Measurements from ENCODE around the gene COL15A1.

The COL15A1 gene

GRCh38 chr9:98980291-98980690 lies 36.6 kb downstream of the COL15A1 start:
- Histone ChIP-seq H3K9me2 (replicated peaks; ENCODE audit: insufficient read depth, low read length) (no peaks in the 10 kb centered on the region), H3K9me3 (replicated peaks; ENCODE audit: insufficient read depth, low read length) (no peaks in the 10 kb centered on the region), H3K4me2 (ENCODE audit: low read depth, low read length) (no peak overlapping the region), H4K20me1 (ENCODE audit: insufficient read depth, low read length) (no peaks in the 10 kb centered on the region), H3K9ac (ENCODE audit: low read length) (no peak overlapping the region), H3K4me3 (ENCODE audit: low read length) (no peak overlapping the region), H3F3A (ENCODE audit: insufficient read depth, low read length) (no peaks in the 10 kb centered on the region), H3K4me1 (ENCODE audit: low read length) (no peaks in the 10 kb centered on the region), H3K79me2 (ENCODE audit: low read length) (no peaks in the 10 kb centered on the region), H3K27ac (ENCODE audit: low read length) (no peak overlapping the region), H3K27me3 (replicated peaks; ENCODE audit: insufficient read depth, low read length) (peaks cover 8% of the 10 kb centered on the region; the same call in 1 of the 2 replicates), H2AFZ (ENCODE audit: low read length) (no peak overlapping the region), H3K36me3 (replicated peaks; ENCODE audit: insufficient read depth, low read length) (no peaks in the 10 kb centered on the region)
- DNase-seq: no peak
- TF ChIP-seq CTCF (IDR thresholded peaks at IDR 0.05; ENCODE audit: low read length) (no peak), EZH2phosphoT487 (IDR thresholded peaks at IDR 0.05; ENCODE audit: low read length) (no peak), EZH2 (optimal IDR thresholded peaks at IDR 0.05; ENCODE audit: low read depth, low read length) (no peak)

- no peaks in the 10 kb centered on the region for H3K9me3 ChIP-seq (replicated peaks; ENCODE audit: insufficient read depth, low read length)
- H3F3A ChIP-seq (ENCODE audit: insufficient read depth, low read length): no peaks in the 10 kb centered on the region
- peaks cover 9% of the 10 kb centered on the region; the same call in 1 of the 2 replicates for H3K27me3 ChIP-seq (replicated peaks; ENCODE audit: insufficient read depth, low read length)
- no peaks in the 10 kb centered on the region for H3K9me2 ChIP-seq (replicated peaks; ENCODE audit: insufficient read depth, low read length)
- H3K79me2 ChIP-seq (ENCODE audit: low read length): no peaks in the 10 kb centered on the region
- peaks cover 9% of the 10 kb centered on the region; the same call in 1 of the 2 replicates for H3K4me1 ChIP-seq (ENCODE audit: low read length)
- no peak for DNase-seq
- H3K4me2 ChIP-seq (ENCODE audit: low read depth, low read length): no peak overlapping the region
- H3K4me3 ChIP-seq (ENCODE audit: low read length): no peak overlapping the region
- H3K36me3 ChIP-seq (replicated peaks; ENCODE audit: insufficient read depth, low read length): no peaks in the 10 kb centered on the region
- no peak overlapping the region for H3K27ac ChIP-seq (ENCODE audit: low read length)
- H3K9ac ChIP-seq (ENCODE audit: low read length): no peak overlapping the region
- no peaks in the 10 kb centered on the region for H4K20me1 ChIP-seq (ENCODE audit: insufficient read depth, low read length)
- no peak overlapping the region for H2AFZ ChIP-seq (ENCODE audit: low read length)
- TF ChIP-seq EZH2phosphoT487 (IDR thresholded peaks at IDR 0.05; ENCODE audit: low read length) (no peak), EZH2 (optimal IDR thresholded peaks at IDR 0.05; ENCODE audit: low read depth, low read length) (no peak), CTCF (IDR thresholded peaks at IDR 0.05; ENCODE audit: low read length) (no peak)
Observed at GRCh38 chr9:98983295-98984268, 39.9 kb downstream of the COL15A1 start.

GRCh38 chr9:98985596-98985995 lies 41.9 kb downstream of the COL15A1 start:
- no peaks in the 10 kb centered on the region for H3K79me2 ChIP-seq (ENCODE audit: low read length)
- no peaks in the 10 kb centered on the region for H3F3A ChIP-seq (ENCODE audit: insufficient read depth, low read length)
- H3K9me2 ChIP-seq (replicated peaks; ENCODE audit: insufficient read depth, low read length): no peaks in the 10 kb centered on the region
- H3K4me3 ChIP-seq (ENCODE audit: low read length): no peak overlapping the region
- H3K4me1 ChIP-seq (ENCODE audit: low read length): peaks cover 9% of the 10 kb centered on the region; the same call in 1 of the 2 replicates
- no peaks in the 10 kb centered on the region for H3K36me3 ChIP-seq (replicated peaks; ENCODE audit: insufficient read depth, low read length)
- TF ChIP-seq EZH2 (optimal IDR thresholded peaks at IDR 0.05; ENCODE audit: low read depth, low read length): no peak
- no peak for TF ChIP-seq EZH2phosphoT487 (IDR thresholded peaks at IDR 0.05; ENCODE audit: low read length)
- TF ChIP-seq CTCF (IDR thresholded peaks at IDR 0.05; ENCODE audit: low read length): no peak
- no peak overlapping the region for H3K27ac ChIP-seq (ENCODE audit: low read length)
- no peak overlapping the region for H3K4me2 ChIP-seq (ENCODE audit: low read depth, low read length)
- no peak overlapping the region for H2AFZ ChIP-seq (ENCODE audit: low read length)
- H4K20me1 ChIP-seq (ENCODE audit: insufficient read depth, low read length): no peaks in the 10 kb centered on the region
- no peak overlapping the region for H3K9ac ChIP-seq (ENCODE audit: low read length)
- peaks cover 13% of the 10 kb centered on the region for H3K27me3 ChIP-seq (replicated peaks; ENCODE audit: insufficient read depth, low read length)
- DNase-seq: no peak
- no peaks in the 10 kb centered on the region for H3K9me3 ChIP-seq (replicated peaks; ENCODE audit: insufficient read depth, low read length)
